Pancreas (tissue), 10 donors: Measurements from ENCODE around the gene FBXO38. TPM values are rescaled to one million over a fixed set of nuclear protein-coding genes. Genes with fewer than 3 reads are reported as not detected.

ENCODE experiments used
- ATAC-seq, 4 donors: fragments of 200-7000 bp; cut with Tn5 transposase; one replicate each; pipeline versions ENCODE4 v1.8.0 to v1.9.1; 2020; ENCODE audit warnings: mild to moderate bottlenecking in 4 of 4, moderate library complexity in 4 of 4
- DNase-seq, 6 donors: peaks; one replicate each; pipeline ENCODE4 v3.0.0-alpha.2; 2020
- FAIRE-seq: peaks from 2 replicates; lab custom pipeline; 2012; peaks lifted over from hg19 to GRCh38; lab: Jason Lieb, UNC
- H3K27ac ChIP-seq, 4 donors: fragments of 200-600 bp; sonication (generic); 1 replicate in 3 of 4; 2 replicates in 1 of 4; pipeline versions ENCODE4 v1.5.0 to v1.8.0; 2020
- H3K27me3 ChIP-seq, 4 donors: fragments of 200-600 bp; one replicate each; pipeline ENCODE4 v1.8.0; 2021
- H3K36me3 ChIP-seq, 3 donors: fragments of 200-600 bp; sonication (generic) in 1 of 3; one replicate each; pipeline versions ENCODE4 v1.5.0 to v1.8.0; 2020 to 2021
- H3K4me1 ChIP-seq, 3 donors: fragments of 200-600 bp; one replicate each; pipeline ENCODE4 v1.8.0; 2021
- H3K4me3 ChIP-seq, 4 donors: fragments of 200-600 bp; sonication (generic) in 2 of 4; one replicate each; pipeline versions ENCODE4 v1.5.0 to v1.8.0; 2020 to 2021
- H3K9me3 ChIP-seq, 4 donors: fragments of 200-600 bp; one replicate each; pipeline ENCODE4 v1.8.0; 2021
- CTCF ChIP-seq, 4 donors: fragments of 200-600 bp; sonication (generic) in 3 of 4; IDR thresholded peaks; one replicate each; pipeline versions ENCODE4 v1.5.0 to v1.8.0; 2021; ENCODE audit warnings: antibody characterized with exemption in 4 of 4
- WGBS, 2 donors: extraction: QIAGEN DNeasy Blood & Tissue Kit; methylation state at CpG; one replicate each; pipeline ENCODE4 v1.1.7; 2013; 5-methylcytosine and 5-hydroxymethylcytosine counted together
- intact Hi-C, 3 donors: fragments of 100-400 bp; cut with DNase I; formaldehyde crosslinking; loops; one replicate each; pipeline versions ENCODE4 v1.11.1 to v1.14.2; 2022
- polyA plus RNA-seq, 2 donors: library from polyadenylated mRNA; stranded (reverse); fragments of 200-250 nt; gene quantifications; one replicate each; pipeline ENCODE4 v1.2.3, GENCODE V29; 2013
- total RNA-seq, 6 donors: library from RNA; stranded (reverse); fragmentation: NEBNext Ultra II Directional in 4 of 6; extraction: Animal tissue kit (Norgen Biotek cat#: 25700) in 4 of 6; gene quantifications; one replicate each; pipeline versions ENCODE4 v1.2.1 to v1.2.4, GENCODE V29; 2021 to 2023
- donor health status: healthy with polysubstance abuse.
- donor health status: DM: no; HTN: no; CAD: no; lungs with moderate emphysema.
- donor health status: DM: no; HTN: no; CAD: no.
- donor health status: control.
- donor health status: control.
- donor health status: Bipolar disorder and iron deficiency.
- donor health status: DM: yes; HTN: yes; CAD: no.
- donor health status: DM: no; HTN: no; CAD: no.
- donor health status: DM: no; HTN: no; CAD: no.
- donor health status: DM: yes; HTN: yes; CAD: no.

FBXO38 gene
- total and polyA plus RNA-seq, 8 donors: 7.0 to 24.3 (median 15.7) TPM

GRCh38 chr5:148388696-148389095, 4.9 kb downstream of the FBXO38 start:
- FAIRE-seq: no peak
- DNase-seq: no peak
- TF ChIP-seq CTCF (IDR thresholded peaks at IDR 0.05): no peak
- Histone ChIP-seq H3K36me3 (no peaks in the 10 kb centered on the region), H3K9me3 (no peaks in the 10 kb centered on the region), H3K4me1 (peaks cover 22 to 36% (median 22%) of the 10 kb centered on the region in 3 donors), H3K27ac (no peak overlapping the region), H3K4me3 (no peak overlapping the region), H3K27me3 (no peaks in the 10 kb centered on the region)
- ATAC-seq: no peak
- WGBS, 2 donors: 59 to 63% methylated on average over 1 of the region's 1 CpG
- intact Hi-C loops: no loop called here

- DNase-seq (no peak), FAIRE-seq (no peak), ATAC-seq (no peak)
- TF ChIP-seq CTCF (IDR thresholded peaks at IDR 0.05): no peak
- no peak overlapping the region for H3K27ac ChIP-seq
- no peaks in the 10 kb centered on the region for H3K27me3 ChIP-seq
- H3K36me3 ChIP-seq: peaks cover 0 to 4% (median 4%) of the 10 kb centered on the region in 3 donors
- H3K4me1 ChIP-seq: peaks cover 27 to 36% (median 29%) of the 10 kb centered on the region in 3 donors
- H3K9me3 ChIP-seq: no peaks in the 10 kb centered on the region
- whole genome bisulfite sequencing, 2 donors: 66 to 69% methylated on average over 5 of the region's 5 CpGs
- no peak overlapping the region for H3K4me3 ChIP-seq
- intact Hi-C loops: no loop called here
Observed at GRCh38 chr5:148390914-148391313, 7.2 kb downstream of the FBXO38 start.

GRCh38 chr5:148391422-148391821, 7.7 kb downstream of the FBXO38 start:
- H3K4me1 ChIP-seq: peaks cover 27 to 35% (median 31%) of the 10 kb centered on the region in 3 donors
- 30 to 43% methylated on average over 1 of the region's 1 CpG for WGBS, 2 donors
- no peak overlapping the region for H3K27ac ChIP-seq

GRCh38 chr5:148393390-148393741, 9.6 kb downstream of the FBXO38 start:
- no peak for TF ChIP-seq CTCF (IDR thresholded peaks at IDR 0.05)
- intact Hi-C loops: no loop called here
- WGBS, 2 donors: 40% methylated on average over 3 of the region's 3 CpGs
- H3K4me1 ChIP-seq: peaks cover 38 to 50% (median 44%) of the 10 kb centered on the region in 3 donors
- no peak for FAIRE-seq
- H3K36me3 ChIP-seq: peaks cover 0 to 4% (median 4%) of the 10 kb centered on the region in 3 donors
- H3K27ac ChIP-seq: no peak overlapping the region
- no peak overlapping the region for H3K4me3 ChIP-seq
- DNase-seq: no peak
- H3K27me3 ChIP-seq: no peaks in the 10 kb centered on the region
- H3K9me3 ChIP-seq: no peaks in the 10 kb centered on the region
- no peak for ATAC-seq

More at GRCh38 chr5:148391422-148391821, 7.7 kb downstream of the FBXO38 start:
- DNase-seq (no peak), FAIRE-seq (no peak), ATAC-seq (no peak)
- intact Hi-C loops: no loop called here
- H3K27me3 ChIP-seq: no peaks in the 10 kb centered on the region
- TF ChIP-seq CTCF (IDR thresholded peaks at IDR 0.05): no peak
- H3K36me3 ChIP-seq: peaks cover 0 to 4% (median 4%) of the 10 kb centered on the region in 3 donors
- no peak overlapping the region for H3K4me3 ChIP-seq
- no peaks in the 10 kb centered on the region for H3K9me3 ChIP-seq

GRCh38 chr5:148394587-148395019, 10.8 kb downstream of the FBXO38 start:
- FAIRE-seq (no peak), ATAC-seq (peak in 3 of 4 donors; percentile 28 to 66 (median 32)), DNase-seq (no peak)
- intact Hi-C loops: no loop called here
- WGBS, 2 donors: 11 to 12% methylated on average over 3 of the region's 3 CpGs
- no peaks in the 10 kb centered on the region for H3K27me3 ChIP-seq
- peaks cover 32 to 51% (median 49%) of the 10 kb centered on the region in 3 donors for H3K4me1 ChIP-seq
- H3K36me3 ChIP-seq: peaks cover 0 to 4% (median 4%) of the 10 kb centered on the region in 3 donors
- H3K27ac ChIP-seq: no peak overlapping the region
- no peak for TF ChIP-seq CTCF (IDR thresholded peaks at IDR 0.05)
- no peak overlapping the region for H3K4me3 ChIP-seq
- no peaks in the 10 kb centered on the region for H3K9me3 ChIP-seq
